NCI-H2227 (cell line): ENCODE data around the gene ADH4.
"Not testable (repeated sequence)": the region's sequence is repeated elsewhere in the genome, so short reads cannot be mapped to it uniquely, and the experiment has no call there.

ENCODE experiments used
- DNase-seq: peaks from one replicate; lab custom pipeline; 2025; ENCODE audit not compliant: unreplicated experiment; lab: John Stamatoyannopoulos, UW

The ADH4 gene

DNA sequence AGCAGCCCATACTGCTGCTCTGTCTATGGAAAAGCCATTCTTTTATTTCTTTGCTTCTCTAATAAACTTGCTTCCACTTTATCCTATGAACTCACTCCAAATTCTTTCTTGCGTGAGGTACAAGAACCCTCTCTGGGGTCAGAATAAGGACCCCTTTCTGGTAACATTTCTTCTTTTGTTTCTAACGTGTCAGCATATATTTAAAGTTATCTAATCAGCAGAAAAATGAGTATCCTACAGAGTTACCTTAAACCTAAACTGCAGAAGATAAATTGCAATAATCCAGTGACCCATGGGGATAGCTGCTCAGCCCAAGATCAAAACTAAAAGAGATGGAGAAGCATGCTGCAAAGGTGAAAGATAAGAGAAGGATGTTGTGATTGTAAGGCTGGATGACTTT lies 59.5 kb downstream of the ADH4 start:
- no peak for DNase-seq

DNA sequence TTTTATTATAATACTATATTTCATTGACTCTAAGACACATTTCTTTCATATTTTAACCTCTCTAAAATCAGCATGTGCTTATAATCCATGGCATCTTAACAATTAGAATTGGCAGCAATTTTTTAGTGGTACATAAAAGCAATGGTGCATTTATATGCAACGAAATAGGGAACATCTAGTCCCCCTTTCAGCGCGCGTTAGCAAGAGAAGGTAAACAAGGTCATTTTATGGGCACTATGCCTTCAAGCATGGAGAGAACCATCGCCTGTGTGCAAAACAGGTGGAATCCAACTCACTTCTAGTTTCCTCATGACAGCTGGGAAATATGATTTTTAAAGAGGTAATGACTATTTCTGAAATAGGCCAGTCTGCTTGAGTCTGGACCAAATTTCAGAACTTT lies 61.9 kb downstream of the ADH4 start:
- no peak for DNase-seq

- not testable (repeated sequence) for DNase-seq
Measured at GRCh38 chr4:99080869-99081268, 63.2 kb downstream of the ADH4 start.

DNA sequence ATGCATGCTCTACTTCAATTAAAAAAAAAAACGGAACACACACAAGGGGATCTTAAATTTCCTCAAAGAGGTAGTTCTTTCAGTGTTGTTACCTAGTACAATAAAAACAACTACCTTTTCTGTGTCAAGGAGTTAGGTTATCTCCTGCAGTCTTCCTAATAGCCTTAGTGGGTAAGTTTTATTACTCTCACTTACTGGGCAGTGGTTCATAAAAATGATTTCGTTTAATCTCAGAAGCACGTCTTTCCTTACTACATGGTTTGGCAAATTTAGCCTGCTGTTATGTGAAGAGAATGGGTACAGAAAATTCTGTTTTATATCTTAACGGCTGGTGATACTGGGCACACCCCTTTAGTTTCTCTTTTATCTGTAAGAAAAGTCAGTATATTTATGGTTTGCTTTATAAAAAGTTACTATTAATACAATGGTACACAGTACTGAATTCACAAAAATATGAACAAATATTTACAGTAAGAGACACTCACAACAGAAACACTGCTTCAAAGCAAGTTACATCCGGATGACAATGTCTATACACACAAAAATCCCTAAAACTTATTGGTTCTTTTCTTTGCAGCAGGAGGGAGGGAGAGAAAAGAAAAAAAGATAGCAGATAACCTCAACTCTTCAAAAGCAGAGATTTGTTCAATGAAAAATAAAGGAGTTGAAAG lies 64.3 kb downstream of the ADH4 start:
- DNase-seq: no peak

GRCh38 chr4:99078931-99079624 lies 65.0 kb downstream of the ADH4 start:
- DNase-seq: no peak

- no peak for DNase-seq
Measured at GRCh38 chr4:99078336-99078735, 65.8 kb downstream of the ADH4 start.

- no peak for DNase-seq
Measured at GRCh38 chr4:99077177-99077576, 66.9 kb downstream of the ADH4 start.

DNA sequence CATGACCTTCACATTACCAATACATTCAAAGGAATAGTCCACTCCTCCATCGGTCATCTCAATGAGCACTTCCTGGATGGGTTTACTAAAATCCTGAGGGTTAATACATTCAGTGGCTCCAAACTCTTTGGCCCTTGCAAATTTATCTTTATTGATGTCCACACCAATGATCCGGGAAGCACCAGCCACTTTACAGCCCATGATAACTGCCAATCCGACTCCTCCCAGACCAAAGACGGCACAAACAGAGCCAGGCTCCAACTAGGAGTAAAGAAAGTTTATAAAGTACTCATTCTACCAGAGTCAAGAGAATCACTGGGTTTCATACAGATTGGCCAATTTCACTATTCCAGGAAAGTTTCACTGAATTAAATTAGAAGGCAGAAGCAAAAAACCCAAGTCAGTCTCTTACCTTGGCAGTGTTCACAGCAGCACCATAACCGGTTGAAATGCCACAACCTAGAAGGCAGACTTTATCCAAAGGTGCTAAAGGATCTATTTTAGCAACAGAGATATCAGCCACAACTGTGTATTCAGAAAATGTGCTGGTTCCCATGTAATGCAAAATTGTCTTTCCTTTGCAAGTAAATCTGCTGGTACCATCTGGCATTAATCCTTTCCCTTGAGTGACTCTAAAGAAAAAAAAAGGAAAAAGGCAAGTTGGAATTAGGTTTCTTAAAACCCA lies 67.7 kb downstream of the ADH4 start:
- no peak for DNase-seq

DNA sequence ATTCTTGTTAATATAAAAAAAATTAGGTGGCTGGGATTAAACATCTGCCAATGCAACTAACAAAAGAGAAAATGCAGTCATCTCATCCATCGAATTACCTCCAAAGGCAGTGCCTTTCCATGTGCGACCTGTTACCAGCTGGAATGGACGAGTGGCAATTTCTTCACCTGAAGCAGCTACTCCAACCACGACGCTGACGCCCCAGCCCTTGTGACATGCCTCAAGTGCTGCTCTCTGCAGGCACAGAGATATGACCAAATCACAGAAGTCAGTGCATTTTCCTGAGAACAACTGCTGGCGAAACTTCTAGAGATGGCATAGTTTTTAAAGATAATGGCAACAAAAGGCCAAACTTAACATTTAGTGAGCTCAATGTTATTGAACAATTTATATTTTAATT lies 69.3 kb downstream of the ADH4 start:
- DNase-seq: no peak
